GM19467 (cell line): Measurements from ENCODE around the gene COA8.
A peak's percentile ranks its signal among the peaks of the same experiment; 100 is the strongest.
"Not testable (repeated sequence)": the region's sequence is repeated elsewhere in the genome, so short reads cannot be mapped to it uniquely, and the experiment has no call there.

Experiments
- ATAC-seq: cut with Tn5 transposase; IDR thresholded peaks from one replicate; pipeline ENCODE4 v1.9.1; 2021; ENCODE audit warnings: mild to moderate bottlenecking, moderate library complexity; ENCODE audit not compliant: unreplicated experiment

Gene COA8

GRCh38 chr14:103525430-103526246 is 37.1 kb upstream of the COA8 start:
- not testable (repeated sequence) for ATAC-seq

- ATAC-seq: no peak
Observed at GRCh38 chr14:103526247-103526913, 36.4 kb upstream of the COA8 start.

- no peak for ATAC-seq
Observed at GRCh38 chr14:103526914-103527248, 35.9 kb upstream of the COA8 start.

- ATAC-seq: no peak
Observed at GRCh38 chr14:103527408-103528145, 35.2 kb upstream of the COA8 start.

- no peak for ATAC-seq
Observed at GRCh38 chr14:103528146-103528586, 34.6 kb upstream of the COA8 start.

GRCh38 chr14:103528587-103529382 is 34.0 kb upstream of the COA8 start, which contains the start of gene TRMT61A:
Gene TRMT61A, plus strand, starts transcription at chr14:103529196. Its CDS starts 783 bp downstream, at chr14:103529979.
- ATAC-seq: peak; percentile 36

- no peak for ATAC-seq
Observed at GRCh38 chr14:103529383-103530365, 33.1 kb upstream of the COA8 start.

- ATAC-seq: no peak
Observed at GRCh38 chr14:103530390-103530789, 32.4 kb upstream of the COA8 start.

- no peak for ATAC-seq
Observed at GRCh38 chr14:103530831-103531230, 31.9 kb upstream of the COA8 start.

GRCh38 chr14:103531421-103532215 is 31.1 kb upstream of the COA8 start:
- ATAC-seq: no peak

GRCh38 chr14:103532216-103533136 is 30.3 kb upstream of the COA8 start:
- ATAC-seq: no peak

- no peak for ATAC-seq
Observed at GRCh38 chr14:103533137-103533998, 29.4 kb upstream of the COA8 start.

GRCh38 chr14:103533999-103534575 is 28.7 kb upstream of the COA8 start:
- no peak for ATAC-seq

GRCh38 chr14:103534576-103535061 is 28.1 kb upstream of the COA8 start:
- no peak for ATAC-seq

- no peak for ATAC-seq
Observed at GRCh38 chr14:103535081-103535890, 27.5 kb upstream of the COA8 start.
